NCI-H1048 (cell line): ENCODE measurements around the gene TTLL7.

Source experiments
- DNase-seq: peaks from one replicate; lab custom pipeline; 2025; lab: John Stamatoyannopoulos, UW

The TTLL7 gene

GRCh38 chr1:83864991-83865390 lies 133.9 kb downstream of the TTLL7 start:
- no peak for DNase-seq

- no peak for DNase-seq
Measured at GRCh38 chr1:83860490-83861221, 138.3 kb downstream of the TTLL7 start.

- no peak for DNase-seq
Measured at GRCh38 chr1:83857716-83858115, 141.2 kb downstream of the TTLL7 start.

GRCh38 chr1:83857103-83857502 lies 141.8 kb downstream of the TTLL7 start:
- no peak for DNase-seq

GRCh38 chr1:83856381-83856780 lies 142.6 kb downstream of the TTLL7 start:
- no peak for DNase-seq

- DNase-seq, result no peak
Measured at GRCh38 chr1:83854456-83854855, 144.5 kb downstream of the TTLL7 start.

- DNase-seq, result no peak
Measured at GRCh38 chr1:83850834-83851233, 148.1 kb downstream of the TTLL7 start.

GRCh38 chr1:83849191-83850061 lies 149.5 kb downstream of the TTLL7 start:
- no peak for DNase-seq

GRCh38 chr1:83846138-83846537 lies 152.8 kb downstream of the TTLL7 start:
- no peak for DNase-seq

- DNase-seq, result no peak
Measured at GRCh38 chr1:83845437-83846071, 153.4 kb downstream of the TTLL7 start.

- DNase-seq, result no peak
Measured at GRCh38 chr1:83844546-83844945, 154.4 kb downstream of the TTLL7 start.

GRCh38 chr1:83839566-83840173 lies 159.3 kb downstream of the TTLL7 start:
- DNase-seq, result no peak

- DNase-seq, result no peak
Measured at GRCh38 chr1:83838573-83838972, 160.4 kb downstream of the TTLL7 start.

- DNase-seq, result no peak
Measured at GRCh38 chr1:83836543-83836942, 162.4 kb downstream of the TTLL7 start.

- DNase-seq, result no peak
Measured at GRCh38 chr1:83834621-83835264, 164.2 kb downstream of the TTLL7 start.

- no peak for DNase-seq
Measured at GRCh38 chr1:83832194-83832593, 166.7 kb downstream of the TTLL7 start.

GRCh38 chr1:83829106-83829505 lies 169.8 kb downstream of the TTLL7 start:
- no peak for DNase-seq

GRCh38 chr1:83828456-83828855 lies 170.5 kb downstream of the TTLL7 start:
- no peak for DNase-seq

- DNase-seq, result no peak
Measured at GRCh38 chr1:83827741-83828140, 171.2 kb downstream of the TTLL7 start.

- DNase-seq, result no peak
Measured at GRCh38 chr1:83822208-83822607, 176.7 kb downstream of the TTLL7 start.

GRCh38 chr1:83819436-83819835 lies 179.5 kb downstream of the TTLL7 start:
- DNase-seq, result no peak

- no peak for DNase-seq
Measured at GRCh38 chr1:83818916-83819315, 180.0 kb downstream of the TTLL7 start.
